SH-SY5Y (cell line): ENCODE data around the gene SPACDR.

Experiments used
- GATA2 ChIP-seq: IDR thresholded peaks from 2 replicates; pipeline ENCODE4 v1.6.1; 2011; ENCODE audit warnings: mild to moderate bottlenecking, low read depth, low read length
- GATA3 ChIP-seq: IDR thresholded peaks from 2 replicates; pipeline ENCODE4 v1.6.1; 2011; ENCODE audit warnings: low read depth, mild to moderate bottlenecking, low read length, moderate library complexity

- no peak for TF ChIP-seq GATA2
- TF ChIP-seq GATA3 = no peak
Observed at GRCh38 chr7:100496509-100496908, 32.4 kb upstream of the SPACDR start.
